ENCODE results near the gene MAP4K3. TPM values are rescaled to one million over a fixed set of nuclear protein-coding genes. Genes with fewer than 3 reads are reported as not detected.

MAP4K3 gene
- 34.1 TPM for total RNA-seq

- DNase-seq (ENCODE audit: low spot score in 2 of 2), result peak; percentile 64 to 96
- peaks cover 6 to 35% of the 10 kb centered on the region in 2 donors for H3K4me1 ChIP-seq
- intact Hi-C loops (cut with DNase I), result loop anchor here (2.0 to 5.0 kb wide), 6 partner anchors 20 to 340 kb away; partner anchors contain the start of gene THUMPD2
- no peaks in the 10 kb centered on the region for H3K9me3 ChIP-seq
- peak within 1 kb of the TSS; percentile 97 to 99 for H3K4me3 ChIP-seq
- no peaks in the 10 kb centered on the region for H3K36me3 ChIP-seq
- TF ChIP-seq, protein P1, sequence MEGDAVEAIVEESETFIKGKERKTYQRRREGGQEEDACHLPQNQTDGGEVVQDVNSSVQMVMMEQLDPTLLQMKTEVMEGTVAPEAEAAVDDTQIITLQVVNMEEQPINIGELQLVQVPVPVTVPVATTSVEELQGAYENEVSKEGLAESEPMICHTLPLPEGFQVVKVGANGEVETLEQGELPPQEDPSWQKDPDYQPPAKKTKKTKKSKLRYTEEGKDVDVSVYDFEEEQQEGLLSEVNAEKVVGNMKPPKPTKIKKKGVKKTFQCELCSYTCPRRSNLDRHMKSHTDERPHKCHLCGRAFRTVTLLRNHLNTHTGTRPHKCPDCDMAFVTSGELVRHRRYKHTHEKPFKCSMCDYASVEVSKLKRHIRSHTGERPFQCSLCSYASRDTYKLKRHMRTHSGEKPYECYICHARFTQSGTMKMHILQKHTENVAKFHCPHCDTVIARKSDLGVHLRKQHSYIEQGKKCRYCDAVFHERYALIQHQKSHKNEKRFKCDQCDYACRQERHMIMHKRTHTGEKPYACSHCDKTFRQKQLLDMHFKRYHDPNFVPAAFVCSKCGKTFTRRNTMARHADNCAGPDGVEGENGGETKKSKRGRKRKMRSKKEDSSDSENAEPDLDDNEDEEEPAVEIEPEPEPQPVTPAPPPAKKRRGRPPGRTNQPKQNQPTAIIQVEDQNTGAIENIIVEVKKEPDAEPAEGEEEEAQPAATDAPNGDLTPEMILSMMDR (IDR thresholded peaks at IDR 0.05), result peak in 1 of 3 experiments; percentile 7
- H3K27me3 ChIP-seq, result no peaks in the 10 kb centered on the region
- peak within 1 kb of the TSS; percentile 83 to 98 for H3K27ac ChIP-seq
Observed at GRCh38 chr2:39436592-39437521, at the start of gene MAP4K3. MAP4K3 (minus strand) TSS chr2:39437285; CDS start chr2:39436987, 298 bp downstream.

GRCh38 chr2:39486071-39486470 lies 49.0 kb upstream of the MAP4K3 start:
- no peak for DNase-seq (ENCODE audit: low spot score in 2 of 2)
- H3K27me3 ChIP-seq, result no peaks in the 10 kb centered on the region
- H3K9me3 ChIP-seq, result no peaks in the 10 kb centered on the region
- intact Hi-C loops (cut with DNase I), result no loop called here
- no peak overlapping the region for H3K27ac ChIP-seq
- H3K4me1 ChIP-seq, result no peaks in the 10 kb centered on the region
- no peaks in the 10 kb centered on the region for H3K36me3 ChIP-seq
- no peak overlapping the region for H3K4me3 ChIP-seq
- TF ChIP-seq, protein P1 (IDR thresholded peaks at IDR 0.05), result no peak

- Histone ChIP-seq H3K4me3 (no peak overlapping the region), H3K27me3 (no peaks in the 10 kb centered on the region), H3K27ac (no peak overlapping the region), H3K4me1 (no peaks in the 10 kb centered on the region), H3K9me3 (no peaks in the 10 kb centered on the region), H3K36me3 (no peaks in the 10 kb centered on the region)
- TF ChIP-seq, protein P1 (IDR thresholded peaks at IDR 0.05), result no peak
- intact Hi-C loops (cut with DNase I), result no loop called here
- DNase-seq (ENCODE audit: low spot score in 2 of 2), result no peak
Observed at GRCh38 chr2:39484620-39485495, 47.8 kb upstream of the MAP4K3 start.

GRCh38 chr2:39484206-39484605 lies 47.1 kb upstream of the MAP4K3 start:
- intact Hi-C loops (cut with DNase I), result no loop called here
- no peak for DNase-seq (ENCODE audit: low spot score in 2 of 2)
- Histone ChIP-seq H3K27me3 (no peaks in the 10 kb centered on the region), H3K27ac (no peak overlapping the region), H3K9me3 (no peaks in the 10 kb centered on the region), H3K4me1 (no peaks in the 10 kb centered on the region), H3K4me3 (no peak overlapping the region), H3K36me3 (no peaks in the 10 kb centered on the region)
- TF ChIP-seq, protein P1 (IDR thresholded peaks at IDR 0.05), result no peak

DNA sequence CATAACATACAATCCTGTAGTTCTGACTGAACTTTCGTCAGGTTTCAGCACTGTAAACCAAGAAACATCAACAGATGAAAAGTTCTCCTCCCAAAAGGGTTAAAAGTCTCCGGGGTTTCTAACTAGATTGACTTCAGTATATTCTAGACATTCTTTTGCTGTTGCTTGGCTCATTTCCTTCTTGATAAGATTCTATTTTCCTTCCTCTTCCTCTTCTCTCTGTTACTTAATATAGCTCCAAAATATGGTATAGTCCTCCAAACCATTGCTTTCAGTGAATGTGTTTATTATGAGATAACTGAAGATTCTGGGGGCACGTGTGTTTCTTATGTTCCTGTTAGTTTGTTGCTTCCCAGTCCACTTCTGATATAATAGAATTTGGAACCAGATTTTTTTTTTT lies 46.4 kb upstream of the MAP4K3 start:
- no peaks in the 10 kb centered on the region for H3K36me3 ChIP-seq
- H3K4me1 ChIP-seq, result no peaks in the 10 kb centered on the region
- no peaks in the 10 kb centered on the region for H3K9me3 ChIP-seq
- TF ChIP-seq, protein P1 (IDR thresholded peaks at IDR 0.05), result no peak
- no peak overlapping the region for H3K27ac ChIP-seq
- intact Hi-C loops (cut with DNase I), result no loop called here
- DNase-seq (ENCODE audit: low spot score in 2 of 2), result no peak
- H3K27me3 ChIP-seq, result no peaks in the 10 kb centered on the region
- no peak overlapping the region for H3K4me3 ChIP-seq
